ENCODE data around the gene PSMD10. TPM values are rescaled to one million over a fixed set of nuclear protein-coding genes. Genes with fewer than 3 reads are reported as not detected.

PSMD10 gene
- total RNA-seq, 1 experiment from 2014 or later: 88.6 TPM

DNA sequence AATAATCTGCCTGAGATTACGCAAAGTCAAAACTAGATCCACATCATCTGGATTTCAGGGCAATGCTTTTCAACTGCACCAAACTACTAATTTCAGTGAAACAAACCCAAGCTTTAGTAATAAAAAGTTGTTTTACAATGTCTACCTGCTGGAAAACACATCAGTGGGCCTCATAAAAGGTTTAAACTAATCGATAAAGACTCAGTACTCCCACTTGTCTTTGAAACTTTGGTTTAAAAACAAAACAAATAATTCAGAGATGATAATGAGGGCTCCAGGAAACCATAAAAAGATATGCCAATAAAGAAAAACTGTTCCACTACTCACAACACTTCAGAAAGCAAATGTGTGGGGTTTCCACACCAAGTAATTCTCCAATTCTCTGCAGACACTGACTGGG lies 10.2 kb downstream of the PSMD10 start:
- ChIA-PET CTCF (no interaction called here), POLR2A (no interaction called here)
- in situ Hi-C loops (cut with HindIII; ENCODE audit: low pct_unique_long_range_greater_than_20kb, low sequenced_read_pairs): no loop called here
- no TSS peak for BruUV-seq (replicated peaks)
- no peaks in the 10 kb centered on the region for H3K9me3 ChIP-seq (ENCODE audit: control insufficient read depth, insufficient read depth, low read depth, low read length)
- H3K36me3 ChIP-seq (ENCODE audit: control insufficient read depth, insufficient read depth, low read length): peaks cover 7% of the 10 kb centered on the region
- DNase-seq (ENCODE audit: low read depth, low spot score): no peak
- H3K27me3 ChIP-seq (ENCODE audit: control insufficient read depth, insufficient read depth, low read length): no peaks in the 10 kb centered on the region
- no peak overlapping the region for H3K4me3 ChIP-seq (ENCODE audit: low read depth in 2 of 2, low read length in 2 of 2)
- no peak for ATAC-seq
- no peaks in the 10 kb centered on the region for H3K4me1 ChIP-seq (ENCODE audit: control insufficient read depth, insufficient read depth, low read length)
- no peak overlapping the region for H3K27ac ChIP-seq (ENCODE audit: low read length)
- intact Hi-C loops (cut with micrococcal nuclease; ENCODE audit: unreplicated experiment): no loop called here
- TF ChIP-seq, protein P1, sequence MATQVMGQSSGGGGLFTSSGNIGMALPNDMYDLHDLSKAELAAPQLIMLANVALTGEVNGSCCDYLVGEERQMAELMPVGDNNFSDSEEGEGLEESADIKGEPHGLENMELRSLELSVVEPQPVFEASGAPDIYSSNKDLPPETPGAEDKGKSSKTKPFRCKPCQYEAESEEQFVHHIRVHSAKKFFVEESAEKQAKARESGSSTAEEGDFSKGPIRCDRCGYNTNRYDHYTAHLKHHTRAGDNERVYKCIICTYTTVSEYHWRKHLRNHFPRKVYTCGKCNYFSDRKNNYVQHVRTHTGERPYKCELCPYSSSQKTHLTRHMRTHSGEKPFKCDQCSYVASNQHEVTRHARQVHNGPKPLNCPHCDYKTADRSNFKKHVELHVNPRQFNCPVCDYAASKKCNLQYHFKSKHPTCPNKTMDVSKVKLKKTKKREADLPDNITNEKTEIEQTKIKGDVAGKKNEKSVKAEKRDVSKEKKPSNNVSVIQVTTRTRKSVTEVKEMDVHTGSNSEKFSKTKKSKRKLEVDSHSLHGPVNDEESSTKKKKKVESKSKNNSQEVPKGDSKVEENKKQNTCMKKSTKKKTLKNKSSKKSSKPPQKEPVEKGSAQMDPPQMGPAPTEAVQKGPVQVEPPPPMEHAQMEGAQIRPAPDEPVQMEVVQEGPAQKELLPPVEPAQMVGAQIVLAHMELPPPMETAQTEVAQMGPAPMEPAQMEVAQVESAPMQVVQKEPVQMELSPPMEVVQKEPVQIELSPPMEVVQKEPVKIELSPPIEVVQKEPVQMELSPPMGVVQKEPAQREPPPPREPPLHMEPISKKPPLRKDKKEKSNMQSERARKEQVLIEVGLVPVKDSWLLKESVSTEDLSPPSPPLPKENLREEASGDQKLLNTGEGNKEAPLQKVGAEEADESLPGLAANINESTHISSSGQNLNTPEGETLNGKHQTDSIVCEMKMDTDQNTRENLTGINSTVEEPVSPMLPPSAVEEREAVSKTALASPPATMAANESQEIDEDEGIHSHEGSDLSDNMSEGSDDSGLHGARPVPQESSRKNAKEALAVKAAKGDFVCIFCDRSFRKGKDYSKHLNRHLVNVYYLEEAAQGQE (IDR thresholded peaks at IDR 0.05; ENCODE audit: insufficient read depth in 1 of 2, low read depth in 2 of 2, low read length in 1 of 2): no peak
- TF ChIP-seq TCF7L2 (IDR thresholded peaks at IDR 0.05; ENCODE audit: low read depth, low read length) (no peak), POLR2AphosphoS5 (IDR thresholded peaks at IDR 0.05; ENCODE audit: low read depth, low read length) (no peak), CTCF (IDR thresholded peaks at IDR 0.05) (no peak), SIN3A (IDR thresholded peaks at IDR 0.05; ENCODE audit: borderline replicate concordance, insufficient read depth, low read depth, low read length) (no peak)

DNA sequence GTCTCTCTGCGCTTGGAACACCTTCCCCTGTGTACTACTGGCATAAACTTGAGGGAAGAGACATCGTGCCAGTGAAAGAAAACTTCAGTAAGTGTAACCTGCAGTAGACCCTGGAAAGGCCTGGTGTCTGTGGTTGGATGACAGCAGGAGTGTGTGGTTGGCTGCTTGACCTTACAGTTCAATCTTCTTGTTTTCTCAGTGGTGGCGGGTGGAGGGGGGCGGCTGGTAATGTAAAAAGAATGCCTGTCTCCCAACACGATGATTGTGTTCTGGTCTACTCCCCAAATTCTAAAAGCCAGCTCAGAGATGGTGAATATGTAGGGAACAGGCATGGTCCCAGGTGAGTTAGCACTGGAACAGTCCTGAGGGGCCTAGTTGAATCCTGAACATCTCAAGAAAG lies 18.6 kb downstream of the PSMD10 start:
- CTCF ChIA-PET: interaction anchor here (1.2 kb wide), 1 partner anchor 408 kb away, joined by 3 read pairs; no protein-coding TSS in a partner anchor
- POLR2A ChIA-PET: no interaction called here
- intact Hi-C loops (cut with micrococcal nuclease; ENCODE audit: unreplicated experiment) (loop anchor here (1.0 to 10.0 kb wide), 4 partner anchors 52 to 415 kb away; partner anchors contain the start of genes NCBP2L and TSC22D3), in situ Hi-C loops (cut with HindIII; ENCODE audit: low pct_unique_long_range_greater_than_20kb, low sequenced_read_pairs) (no loop called here)
- DNase-seq (ENCODE audit: low read depth, low spot score) (no peak), ATAC-seq (no peak)
- Histone ChIP-seq H3K9me3 (ENCODE audit: control insufficient read depth, insufficient read depth, low read depth, low read length) (no peaks in the 10 kb centered on the region), H3K27me3 (ENCODE audit: control insufficient read depth, insufficient read depth, low read length) (no peaks in the 10 kb centered on the region), H3K4me3 (ENCODE audit: low read depth in 2 of 2, low read length in 2 of 2) (no peak overlapping the region), H3K36me3 (ENCODE audit: control insufficient read depth, insufficient read depth, low read length) (no peaks in the 10 kb centered on the region), H3K27ac (ENCODE audit: low read length) (no peak overlapping the region), H3K4me1 (ENCODE audit: control insufficient read depth, insufficient read depth, low read length) (peaks cover 5% of the 10 kb centered on the region)
- TF ChIP-seq SIN3A (IDR thresholded peaks at IDR 0.05; ENCODE audit: borderline replicate concordance, insufficient read depth, low read depth, low read length): no peak
- no peak for TF ChIP-seq CTCF (IDR thresholded peaks at IDR 0.05)
- TF ChIP-seq, protein P1 (IDR thresholded peaks at IDR 0.05; ENCODE audit: insufficient read depth in 1 of 2, low read depth in 2 of 2, low read length in 1 of 2): no peak
- TF ChIP-seq TCF7L2 (IDR thresholded peaks at IDR 0.05; ENCODE audit: low read depth, low read length): no peak
- no peak for TF ChIP-seq POLR2AphosphoS5 (IDR thresholded peaks at IDR 0.05; ENCODE audit: low read depth, low read length)
- BruUV-seq (replicated peaks): no TSS peak
